MM.1S (cell line): ENCODE measurements around the gene DDC.

Source experiments
- DNase-seq: peaks from one replicate; pipeline ENCODE4 v3.0.0-alpha.2; 2015
- H2AFZ ChIP-seq: fragments of 300-600 bp; sonication (generic); 2 replicates; pipeline ENCODE4 v1.6.0; 2016; ENCODE audit warnings: antibody characterized with exemption, low read length
- H3F3A ChIP-seq: fragments of 300-600 bp; sonication (generic); 2 replicates; pipeline ENCODE4 v1.6.1; 2016; ENCODE audit warnings: mild to moderate bottlenecking, antibody characterized with exemption, low read length, moderate library complexity, mixed read lengths; ENCODE audit not compliant: insufficient read depth
- H3K27ac ChIP-seq: fragments of 300-600 bp; sonication (generic); 2 replicates; pipeline ENCODE4 v1.5.1; 2016; ENCODE audit warnings: mild to moderate bottlenecking, low read length
- H3K27me3 ChIP-seq: fragments of 300-600 bp; sonication (generic); replicated peaks from 2 replicates; pipeline ENCODE4 v1.6.0; 2016; ENCODE audit warnings: low read length; ENCODE audit not compliant: insufficient read depth
- H3K36me3 ChIP-seq: fragments of 300-600 bp; sonication (generic); replicated peaks from 2 replicates; pipeline ENCODE4 v1.6.1; 2016; ENCODE audit warnings: mild to moderate bottlenecking, low read length, mixed read lengths; ENCODE audit not compliant: insufficient read depth
- H3K4me1 ChIP-seq: fragments of 300-600 bp; sonication (generic); 2 replicates; pipeline ENCODE4 v1.6.1; 2016; ENCODE audit warnings: low read length, mixed read lengths
- H3K4me2 ChIP-seq: fragments of 300-600 bp; sonication (generic); 2 replicates; pipeline ENCODE4 v1.6.0; 2016; ENCODE audit warnings: low read depth, low read length
- H3K4me3 ChIP-seq: fragments of 300-600 bp; sonication (generic); 2 replicates; pipeline ENCODE4 v1.5.1; 2016; ENCODE audit warnings: low read length, mixed read lengths
- H3K79me2 ChIP-seq: fragments of 300-600 bp; sonication (generic); 2 replicates; pipeline ENCODE4 v1.6.1; 2016; ENCODE audit warnings: mixed run types, low read length, mixed read lengths
- H3K9ac ChIP-seq: fragments of 300-600 bp; sonication (generic); 2 replicates; pipeline ENCODE4 v1.6.1; 2016; ENCODE audit warnings: low read length, mixed read lengths
- H3K9me2 ChIP-seq: fragments of 300-600 bp; sonication (generic); replicated peaks from 2 replicates; pipeline ENCODE4 v1.6.1; 2016; ENCODE audit warnings: mild to moderate bottlenecking, low read length, mixed read lengths; ENCODE audit not compliant: insufficient read depth
- H3K9me3 ChIP-seq: fragments of 300-600 bp; sonication (generic); replicated peaks from 2 replicates; pipeline ENCODE4 v1.6.1; 2016; ENCODE audit warnings: mild to moderate bottlenecking, low read length, mixed read lengths; ENCODE audit not compliant: insufficient read depth
- H4K20me1 ChIP-seq: fragments of 300-600 bp; sonication (generic); 2 replicates; pipeline ENCODE4 v1.6.1; 2016; ENCODE audit warnings: mild to moderate bottlenecking, low read length, moderate library complexity, mixed read lengths; ENCODE audit not compliant: insufficient read depth
- CTCF ChIP-seq: fragments of 300-600 bp; sonication (generic); IDR thresholded peaks from 2 replicates; pipeline ENCODE4 v1.5.1; 2016; ENCODE audit warnings: antibody characterized with exemption, low read length, mixed read lengths
- EZH2 ChIP-seq: fragments of 300-600 bp; sonication (generic); optimal IDR thresholded peaks from 2 replicates; pipeline ENCODE3; 2017; ENCODE audit warnings: low read depth, mild to moderate bottlenecking, antibody characterized with exemption, low read length, mixed read lengths
- EZH2phosphoT487 ChIP-seq: fragments of 300-600 bp; sonication (generic); IDR thresholded peaks from 2 replicates; pipeline ENCODE4 v1.6.1; 2018; ENCODE audit warnings: antibody characterized with exemption, low read length

Gene DDC

GRCh38 chr7:50480797-50481196 lies 84.4 kb downstream of the DDC start:
- no peaks in the 10 kb centered on the region for H4K20me1 ChIP-seq
- TF ChIP-seq EZH2 (no peak), CTCF (no peak), EZH2phosphoT487 (no peak)
- no peaks in the 10 kb centered on the region for H3K4me1 ChIP-seq
- H3K27me3 ChIP-seq = no peaks in the 10 kb centered on the region
- H3K9ac ChIP-seq = no peak overlapping the region
- no peak for DNase-seq
- H3K9me3 ChIP-seq = no peaks in the 10 kb centered on the region
- H3K9me2 ChIP-seq = no peaks in the 10 kb centered on the region
- H3K36me3 ChIP-seq = no peaks in the 10 kb centered on the region
- no peak overlapping the region for H3K4me2 ChIP-seq
- no peak overlapping the region for H3K4me3 ChIP-seq
- no peak overlapping the region for H2AFZ ChIP-seq
- H3K79me2 ChIP-seq = no peaks in the 10 kb centered on the region
- no peak overlapping the region for H3K27ac ChIP-seq
- no peaks in the 10 kb centered on the region for H3F3A ChIP-seq

- Histone ChIP-seq H3K9me3 (no peaks in the 10 kb centered on the region), H2AFZ (no peak overlapping the region), H3F3A (no peaks in the 10 kb centered on the region), H3K79me2 (no peaks in the 10 kb centered on the region), H3K9ac (no peak overlapping the region), H3K36me3 (no peaks in the 10 kb centered on the region), H3K27me3 (no peaks in the 10 kb centered on the region), H3K4me1 (no peaks in the 10 kb centered on the region), H3K4me3 (no peak overlapping the region), H4K20me1 (no peaks in the 10 kb centered on the region), H3K27ac (no peak overlapping the region), H3K4me2 (no peak overlapping the region), H3K9me2 (no peaks in the 10 kb centered on the region)
- DNase-seq = no peak
- TF ChIP-seq CTCF = no peak
- no peak for TF ChIP-seq EZH2
- TF ChIP-seq EZH2phosphoT487 = no peak
These were observed 85.3 kb downstream of the DDC start for GRCh38 chr7:50479743-50480517.

- no peaks in the 10 kb centered on the region for H3K36me3 ChIP-seq
- H3K27ac ChIP-seq = no peak overlapping the region
- H3F3A ChIP-seq = no peaks in the 10 kb centered on the region
- no peak overlapping the region for H3K4me2 ChIP-seq
- no peak overlapping the region for H3K4me3 ChIP-seq
- no peaks in the 10 kb centered on the region for H4K20me1 ChIP-seq
- H3K4me1 ChIP-seq = no peaks in the 10 kb centered on the region
- H3K27me3 ChIP-seq = no peaks in the 10 kb centered on the region
- H3K9ac ChIP-seq = no peak overlapping the region
- no peak overlapping the region for H2AFZ ChIP-seq
- no peak for TF ChIP-seq EZH2phosphoT487
- TF ChIP-seq CTCF = no peak
- TF ChIP-seq EZH2 = no peak
- no peaks in the 10 kb centered on the region for H3K9me2 ChIP-seq
- DNase-seq = no peak
- no peaks in the 10 kb centered on the region for H3K9me3 ChIP-seq
- no peaks in the 10 kb centered on the region for H3K79me2 ChIP-seq
These were observed 87.6 kb downstream of the DDC start for GRCh38 chr7:50477640-50478039.
